Caki2 (cell line): ENCODE results near the gene CBARP. TPM values are rescaled to one million over a fixed set of nuclear protein-coding genes. Genes with fewer than 3 reads are reported as not detected.

Experiments used
- DNase-seq: peaks from one replicate; pipeline ENCODE4 v3.0.0-alpha.2; 2015; ENCODE audit warnings: low read depth
- in situ Hi-C: cut with HindIII; loops from 2 replicates; pipeline ENCODE4 v1.10.0; 2016; ENCODE audit warnings: low sequenced_read_pairs, low pct_unique_long_range_greater_than_20kb, mixed read lengths
- total RNA-seq: library from RNA; depleted of rRNA; stranded (reverse); fragments of >200 nt; shearing (Covaris generic); gene quantifications from 2 replicates; pipeline ENCODE4 v1.2.3, GENCODE V29; 2014; ENCODE audit warnings: low replicate concordance

The CBARP gene
- total RNA-seq, 1 experiment from 2014 or later: 0.24 TPM

DNA sequence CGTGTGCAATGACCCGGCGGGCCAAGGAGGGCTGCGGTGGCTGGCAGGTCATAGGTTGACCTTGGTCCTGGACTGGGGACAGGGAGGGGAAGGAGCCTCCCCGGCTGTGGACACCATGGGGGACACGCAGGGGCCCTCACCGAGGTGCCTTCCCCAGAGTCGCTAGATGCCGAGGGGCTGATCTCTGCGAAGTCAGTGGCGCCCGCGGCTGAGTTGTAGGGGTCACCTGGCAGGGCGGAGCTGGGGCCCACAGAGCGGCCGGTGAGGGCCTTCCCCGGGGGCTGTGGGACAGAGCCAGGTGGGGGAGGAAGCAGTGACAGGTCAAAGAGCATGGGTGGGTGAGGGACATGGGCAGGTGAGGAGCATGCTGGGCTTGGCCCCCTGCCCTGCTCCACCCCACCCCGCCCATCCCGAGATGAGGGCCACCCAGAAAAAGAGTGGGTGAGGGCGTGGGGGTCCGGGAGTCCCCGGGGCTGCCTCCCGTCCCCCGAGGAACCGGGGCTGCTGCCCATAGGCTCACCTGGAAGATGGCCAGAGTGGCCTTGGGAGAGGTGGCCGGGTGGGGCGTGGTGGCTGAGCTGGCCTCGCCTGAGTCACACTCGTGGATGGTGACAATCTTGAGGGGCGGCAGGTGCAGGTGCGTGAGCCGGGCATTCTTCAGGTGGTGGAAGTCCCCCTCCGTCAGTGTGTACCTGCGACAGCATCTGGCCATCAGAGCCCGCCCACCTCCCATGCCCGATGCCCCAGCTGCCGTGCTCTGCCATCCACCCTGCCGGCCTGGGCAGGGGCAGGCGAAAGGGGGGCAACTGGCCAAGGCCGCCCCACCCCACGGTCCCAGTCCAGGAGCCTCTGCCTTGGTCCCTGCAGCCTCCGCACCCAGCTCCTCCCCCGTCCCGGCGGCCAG lies 3.5 kb downstream of the CBARP start:
- DNase-seq: no peak
- in situ Hi-C loops: no loop called here

DNA sequence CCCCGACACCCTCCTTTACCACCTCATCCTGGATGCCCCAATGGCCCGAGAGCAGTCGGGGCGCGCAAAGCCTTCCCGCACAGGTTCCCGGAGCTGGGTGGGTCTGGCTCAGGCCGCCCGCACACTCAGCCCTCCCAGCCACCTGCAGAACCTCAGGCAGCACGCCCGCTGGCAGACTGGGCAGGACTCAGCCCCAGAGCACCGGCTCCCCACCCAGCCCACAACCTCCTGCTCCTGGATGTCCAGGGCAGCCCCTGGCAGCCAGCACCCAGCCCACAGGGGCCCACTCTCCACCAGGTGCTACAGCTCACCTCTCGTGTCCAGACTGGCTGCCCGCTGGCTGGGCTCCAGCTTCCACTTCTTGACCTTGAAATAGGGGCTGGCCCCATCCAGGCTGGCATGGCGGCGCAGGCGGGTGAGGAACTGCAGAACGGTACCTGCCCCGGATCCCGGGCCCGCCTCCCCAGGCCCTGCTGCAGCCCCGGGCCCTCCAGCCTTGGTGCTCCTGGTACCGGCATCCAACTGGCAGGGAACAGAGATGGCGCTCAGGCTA lies 4.6 kb downstream of the CBARP start:
- in situ Hi-C loops: no loop called here
- no peak for DNase-seq

DNA sequence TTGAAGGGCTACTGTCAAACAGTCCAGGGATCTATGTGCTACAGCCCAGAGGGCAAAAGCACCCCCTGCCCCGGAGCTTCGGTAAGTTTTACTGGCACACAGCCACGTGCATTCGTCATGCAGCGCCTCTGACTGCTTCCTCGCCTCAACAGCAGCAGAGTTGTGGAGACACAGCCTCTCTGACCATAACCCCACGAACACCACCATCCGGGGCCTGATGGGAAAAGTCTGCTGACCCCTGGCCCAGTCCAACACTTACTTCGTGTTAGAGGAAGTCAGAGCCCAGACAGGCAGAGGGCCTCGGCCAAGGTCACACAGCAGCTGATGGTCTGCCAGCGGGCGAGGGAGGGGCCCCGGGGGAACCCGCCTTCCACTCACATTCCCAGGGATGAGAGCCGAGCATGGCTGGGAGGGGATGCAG lies 5.1 kb downstream of the CBARP start:
- in situ Hi-C loops: no loop called here
- no peak for DNase-seq

DNA sequence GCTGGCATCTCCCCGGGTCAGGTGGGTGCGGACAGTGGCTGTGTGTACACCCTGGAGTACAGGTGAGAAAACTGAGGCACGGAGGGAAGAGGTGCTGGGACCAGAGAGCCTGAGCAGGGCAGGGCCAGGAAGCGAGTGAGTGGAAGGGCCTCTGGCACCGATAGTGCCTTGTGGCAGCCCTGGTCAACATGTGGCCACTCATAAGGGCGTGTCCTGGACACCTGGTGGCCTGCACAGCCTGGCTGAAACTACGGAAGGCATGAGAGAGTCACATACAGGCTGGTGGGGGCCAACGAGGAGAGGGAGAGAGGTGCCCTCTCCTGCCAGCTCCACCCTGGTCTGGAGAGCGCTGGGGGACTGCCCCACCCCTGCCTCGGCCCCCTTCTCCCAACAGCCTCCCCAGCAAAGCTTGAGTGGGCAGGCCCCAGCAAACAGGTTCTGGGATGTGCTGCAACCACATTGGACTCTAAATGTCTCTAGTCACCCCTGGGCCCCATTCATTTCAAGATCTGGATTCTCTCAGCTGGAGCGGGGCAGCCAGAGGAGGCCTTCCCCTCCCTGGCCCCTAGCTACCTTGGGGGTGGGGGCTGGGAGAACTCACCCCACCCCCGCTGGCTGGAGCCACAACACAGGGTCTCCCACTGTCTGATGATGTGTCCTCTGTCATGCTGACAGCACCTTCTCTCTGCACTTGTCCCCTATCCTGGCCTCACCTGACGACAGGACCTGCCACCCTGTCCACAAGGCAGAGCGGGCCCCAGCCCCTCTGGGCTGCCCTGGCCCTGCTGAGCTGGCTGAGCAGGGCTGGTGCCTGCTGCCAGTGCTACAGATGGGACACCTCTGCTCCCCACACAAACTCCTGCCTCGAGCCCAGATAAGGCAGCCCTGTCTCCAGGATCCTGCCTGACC lies 5.8 kb downstream of the CBARP start:
- DNase-seq: no peak
- in situ Hi-C loops: no loop called here

DNA sequence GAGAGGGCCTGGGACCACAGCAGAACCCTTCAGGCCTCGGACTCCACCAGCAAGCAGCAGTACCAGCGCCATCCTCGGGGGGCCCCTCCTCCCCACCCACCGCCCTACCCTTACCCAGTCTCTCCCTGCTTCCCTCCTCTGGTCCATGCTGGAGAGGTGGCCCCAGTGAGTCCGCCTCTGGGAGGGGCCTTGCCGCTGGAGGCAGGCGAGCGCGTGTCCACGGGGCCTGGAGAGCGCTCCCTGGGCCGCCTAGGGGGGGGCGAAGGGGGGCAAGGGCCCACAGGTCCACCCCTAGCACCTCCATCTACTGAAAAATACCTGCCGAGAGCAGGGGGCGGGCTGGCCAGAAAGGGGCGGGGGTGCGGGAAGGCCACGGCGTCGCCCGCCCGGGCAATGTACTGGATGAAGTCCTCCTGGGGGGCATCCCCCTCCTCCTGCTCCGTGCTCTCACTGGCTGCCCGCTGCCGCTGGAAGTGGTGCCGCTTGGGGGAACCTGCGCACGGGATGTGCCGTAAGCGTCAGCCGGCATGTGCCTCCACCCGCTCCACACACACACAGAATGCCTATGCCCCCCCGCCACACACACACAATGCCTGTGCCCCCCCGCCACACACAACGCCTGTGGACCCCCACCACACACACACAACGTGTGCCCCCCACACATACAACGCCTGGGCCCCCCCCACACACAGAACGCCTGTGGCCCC lies 6.9 kb downstream of the CBARP start:
- no peak for DNase-seq
- in situ Hi-C loops: no loop called here

DNA sequence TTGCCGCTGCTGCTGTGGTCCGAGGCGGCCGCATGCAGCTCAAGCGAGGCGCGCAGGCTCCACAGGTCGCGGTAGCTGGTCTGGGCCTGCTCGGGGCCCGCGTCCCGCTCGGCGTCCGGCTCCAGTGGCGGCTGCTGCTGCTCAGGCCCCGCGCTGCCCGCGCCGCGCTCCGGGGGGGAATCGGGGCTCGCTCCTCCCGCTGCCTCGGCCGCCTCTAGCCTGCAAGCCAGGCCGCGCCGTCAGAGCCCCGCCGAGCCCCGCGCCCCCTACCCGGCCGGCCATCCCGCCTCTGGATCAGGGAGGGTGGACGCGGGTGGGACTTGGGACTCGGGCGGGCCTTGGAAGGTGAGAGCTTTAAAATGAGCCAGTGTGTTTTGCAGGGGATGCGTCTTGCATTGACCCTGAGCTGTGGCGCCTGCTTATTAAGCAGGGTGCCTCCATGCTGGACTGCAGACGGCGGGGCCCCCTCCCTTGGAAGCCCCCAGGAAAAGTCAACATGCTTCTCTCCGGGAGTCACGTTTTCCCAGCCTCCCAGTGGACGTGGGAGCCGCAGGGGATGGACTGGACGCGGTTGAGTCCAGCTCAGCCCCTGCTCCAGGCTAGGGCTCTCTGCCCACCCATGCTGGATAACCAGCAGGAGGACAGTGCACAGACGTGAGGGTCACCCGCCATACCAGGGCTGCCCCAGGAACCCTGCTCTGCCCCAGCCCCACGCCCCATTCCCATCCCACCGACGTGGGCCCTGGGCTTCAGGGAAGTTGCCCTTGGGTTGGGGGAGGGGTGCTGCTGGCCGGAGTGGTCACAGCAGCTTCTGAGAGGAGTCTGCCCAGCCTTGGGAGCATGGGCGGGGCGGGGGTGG lies 7.7 kb downstream of the CBARP start:
- in situ Hi-C loops: no loop called here
- DNase-seq: no peak

DNA sequence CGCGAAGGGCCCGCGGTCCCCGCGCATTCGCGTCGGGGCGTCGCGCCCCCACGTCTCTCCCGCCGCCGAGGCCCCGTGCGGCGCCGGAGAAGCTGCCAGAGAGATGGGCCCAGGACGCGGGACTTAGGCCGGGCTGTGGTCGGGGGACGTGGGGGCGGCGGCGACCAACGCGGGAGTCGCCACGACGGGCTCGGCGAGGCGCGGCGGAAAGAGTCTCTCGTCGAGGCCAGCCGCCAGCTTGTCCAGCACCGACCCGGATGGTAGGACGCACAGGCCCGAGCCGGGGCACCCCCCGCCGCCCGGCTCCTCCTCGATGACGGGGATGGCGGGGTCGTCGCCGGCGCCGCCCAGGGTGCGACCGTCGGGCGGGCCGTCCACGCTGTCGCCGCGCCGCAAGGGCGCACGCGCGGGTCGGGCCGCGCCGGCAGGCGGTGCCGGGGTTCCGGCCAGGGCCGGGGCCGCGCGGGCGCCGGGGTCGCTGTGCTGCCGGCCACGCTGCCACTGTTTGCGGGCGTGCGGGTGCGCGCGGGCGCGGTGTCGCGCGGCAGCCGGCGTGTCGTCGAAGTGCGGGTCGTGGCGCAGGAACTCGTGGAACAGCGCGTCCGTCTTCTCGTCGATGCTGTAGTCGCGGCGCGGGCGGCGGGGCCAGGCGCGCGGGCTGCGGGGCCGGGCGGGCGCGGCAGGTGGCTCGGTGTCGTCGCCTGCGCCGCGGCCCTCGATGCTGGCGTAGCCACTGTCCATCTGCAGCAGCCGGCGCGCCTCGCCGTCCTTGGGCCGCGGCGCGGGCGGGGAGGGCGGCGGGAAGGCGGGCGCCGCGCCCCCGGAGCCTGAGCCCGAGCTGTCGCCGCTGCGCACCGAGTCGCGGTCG lies 8.5 kb downstream of the CBARP start:
- DNase-seq: no peak
- in situ Hi-C loops: no loop called here

DNA sequence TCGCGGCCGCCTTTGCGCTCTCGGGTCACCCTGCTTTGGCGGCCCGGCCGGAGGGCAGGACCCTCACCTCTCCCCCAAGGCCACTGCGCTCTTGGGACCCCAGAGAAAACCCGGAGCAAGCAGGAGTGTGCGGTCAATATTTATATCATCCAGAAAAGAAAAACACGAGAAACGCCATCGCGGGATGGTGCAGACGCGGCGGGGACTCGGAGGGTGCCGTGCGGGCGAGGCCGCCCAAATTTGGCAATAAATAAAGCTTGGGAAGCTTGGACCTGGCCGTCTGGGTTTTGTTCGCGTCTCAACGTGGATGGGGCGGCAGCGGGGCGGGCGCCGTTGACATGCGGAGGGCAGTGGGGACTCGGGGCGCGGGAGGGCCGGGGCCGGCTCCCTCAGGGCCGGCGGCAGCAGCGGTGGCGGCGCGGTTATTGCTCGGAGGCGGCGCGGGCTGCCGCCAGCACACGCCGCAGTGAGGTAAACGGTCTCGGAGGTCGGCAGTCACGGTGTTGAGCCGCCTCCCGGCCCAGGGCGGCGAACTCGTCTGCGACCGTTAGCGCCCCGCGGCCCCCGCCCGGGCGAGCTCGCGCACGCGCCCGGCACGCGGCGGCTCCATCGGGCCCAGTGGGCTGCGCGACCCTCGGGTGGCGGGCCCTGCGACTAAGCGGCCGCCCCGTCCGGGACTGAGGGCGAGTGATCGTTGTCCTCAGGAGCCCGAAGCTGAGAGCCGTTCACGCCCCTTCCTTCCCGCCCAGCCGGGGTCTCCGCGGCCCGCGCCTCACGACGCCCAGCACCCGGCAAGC lies 9.4 kb downstream of the CBARP start:
- no peak for DNase-seq
- in situ Hi-C loops: no loop called here

DNA sequence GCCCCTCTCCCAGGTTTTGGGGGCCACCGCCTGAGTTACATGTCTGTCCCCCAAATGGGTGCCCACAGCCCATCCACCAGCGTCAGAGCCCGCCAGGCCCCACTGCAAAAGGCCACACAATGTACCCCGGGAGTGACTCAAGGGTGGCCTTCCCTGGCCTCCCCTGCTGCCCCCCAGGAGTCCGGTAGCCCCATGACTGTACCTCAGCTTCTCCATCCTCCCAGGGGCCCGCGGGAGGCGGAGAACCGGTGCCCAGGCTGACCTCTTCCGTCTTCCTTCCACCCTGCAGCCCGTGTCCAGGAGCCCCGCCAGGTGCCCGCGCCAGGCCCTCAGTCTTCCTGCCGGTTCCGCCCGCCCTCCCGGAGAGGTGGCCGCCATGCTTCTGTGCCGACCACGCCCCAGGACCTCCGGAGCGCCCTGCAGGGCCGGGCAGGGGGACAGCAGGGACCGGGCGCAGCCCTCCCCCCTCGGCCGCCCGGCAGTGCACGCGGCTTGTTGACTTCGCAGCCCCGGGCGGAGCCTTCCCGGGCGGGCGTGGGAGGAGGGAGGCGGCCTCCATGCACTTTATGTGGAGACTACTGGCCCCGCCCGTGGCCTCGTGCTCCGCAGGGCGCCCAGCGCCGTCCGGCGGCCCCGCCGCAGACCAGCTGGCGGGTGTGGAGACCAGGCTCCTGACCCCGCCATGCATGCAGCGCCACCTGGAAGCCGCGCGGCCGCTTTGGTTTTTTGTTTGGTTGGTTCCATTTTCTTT lies 10.3 kb downstream of the CBARP start:
- in situ Hi-C loops: no loop called here
- no peak for DNase-seq

DNA sequence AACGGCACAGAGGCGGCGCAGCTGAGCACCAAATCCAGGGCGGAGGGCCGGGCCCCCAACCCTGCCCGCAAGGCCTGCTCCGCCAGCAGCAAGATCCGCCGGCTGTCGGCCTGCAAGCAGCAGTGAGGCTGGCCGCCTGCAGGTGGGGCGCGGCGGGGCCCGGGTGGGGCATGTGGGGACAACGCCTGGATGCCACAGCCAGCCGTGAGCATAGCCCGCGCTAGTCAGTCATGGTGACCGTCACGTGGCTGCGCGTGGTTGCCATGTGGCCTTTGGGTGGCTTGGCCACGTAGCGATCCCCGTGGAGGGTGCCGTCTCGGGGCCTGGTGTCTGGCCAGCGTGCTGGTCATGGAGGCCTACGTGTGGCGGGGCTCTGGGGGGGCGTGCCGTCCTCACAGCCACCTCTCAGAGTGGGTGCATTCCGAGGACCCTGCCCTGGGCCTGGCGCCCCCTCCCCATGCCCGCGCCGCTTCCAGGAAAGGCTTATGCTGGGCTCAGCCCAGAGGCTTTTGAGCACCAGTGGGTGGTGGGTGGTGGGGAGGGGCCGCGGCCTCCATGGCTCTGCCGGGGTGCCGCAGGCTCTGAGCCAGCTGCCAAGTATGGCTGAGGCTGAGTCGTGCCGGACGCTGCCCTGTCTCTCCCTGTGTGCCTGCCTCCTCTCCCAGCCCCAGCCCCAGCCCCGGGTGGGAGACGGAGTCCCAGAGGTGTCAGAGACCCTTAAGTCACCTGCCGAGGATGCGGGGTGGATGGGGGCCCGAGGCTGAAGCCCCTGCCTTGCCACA lies 11.1 kb downstream of the CBARP start:
- no peak for DNase-seq
- in situ Hi-C loops: no loop called here

DNA sequence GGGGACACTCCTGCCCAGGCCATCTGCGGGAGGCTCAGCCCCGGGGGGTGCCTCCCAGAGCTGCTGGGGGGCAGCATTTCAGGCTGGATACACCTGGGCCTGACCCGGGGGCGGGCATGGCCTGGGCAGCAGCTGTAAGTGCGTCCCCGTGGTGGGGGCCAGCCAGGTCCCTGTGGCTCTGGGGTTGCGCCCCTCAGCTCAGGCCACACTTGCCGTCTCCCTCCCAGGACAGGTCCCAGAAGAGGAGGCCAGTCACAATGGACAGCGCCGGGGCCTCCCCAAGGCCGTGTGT lies 11.6 kb downstream of the CBARP start:
- in situ Hi-C loops: no loop called here
- DNase-seq: no peak

DNA sequence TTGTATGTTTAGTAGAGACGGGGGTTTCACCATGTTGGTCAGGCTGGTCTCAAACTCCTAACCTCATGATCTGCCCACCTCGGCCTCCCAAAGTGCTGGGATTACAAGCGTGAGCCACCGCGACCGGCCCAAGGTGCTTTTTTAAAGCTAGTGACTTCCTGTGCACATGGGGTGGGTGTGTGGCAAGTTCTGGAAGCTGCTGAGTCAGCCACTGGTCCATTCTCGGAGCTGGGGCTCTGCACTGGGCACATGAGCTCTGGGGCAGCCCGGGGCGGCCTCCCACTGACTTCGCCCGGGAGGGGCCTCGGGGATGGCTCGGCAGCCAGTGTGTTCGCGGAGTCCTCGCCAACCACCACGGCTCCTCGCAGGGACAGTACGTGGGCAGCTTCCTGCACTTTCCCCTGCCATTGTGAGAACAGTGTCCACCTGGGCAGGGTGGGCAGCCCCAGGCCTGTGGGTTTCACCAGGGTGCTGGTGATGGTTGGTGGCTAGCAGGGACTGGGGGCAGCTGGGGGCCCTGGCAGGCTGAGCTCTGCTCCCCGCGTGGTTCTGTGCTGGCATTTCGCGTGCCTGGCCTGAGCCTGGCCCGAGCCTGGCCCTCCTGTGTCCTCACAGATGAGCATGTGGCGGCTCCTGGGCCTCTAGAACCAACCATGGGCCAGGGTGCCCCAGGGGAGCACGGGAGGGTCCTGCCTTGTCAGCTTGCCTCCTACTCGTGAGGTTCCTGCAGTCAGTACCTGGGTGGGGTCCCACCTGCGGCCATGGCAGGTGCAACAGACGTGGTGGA lies 12.2 kb downstream of the CBARP start:
- DNase-seq: no peak
- in situ Hi-C loops: no loop called here

DNA sequence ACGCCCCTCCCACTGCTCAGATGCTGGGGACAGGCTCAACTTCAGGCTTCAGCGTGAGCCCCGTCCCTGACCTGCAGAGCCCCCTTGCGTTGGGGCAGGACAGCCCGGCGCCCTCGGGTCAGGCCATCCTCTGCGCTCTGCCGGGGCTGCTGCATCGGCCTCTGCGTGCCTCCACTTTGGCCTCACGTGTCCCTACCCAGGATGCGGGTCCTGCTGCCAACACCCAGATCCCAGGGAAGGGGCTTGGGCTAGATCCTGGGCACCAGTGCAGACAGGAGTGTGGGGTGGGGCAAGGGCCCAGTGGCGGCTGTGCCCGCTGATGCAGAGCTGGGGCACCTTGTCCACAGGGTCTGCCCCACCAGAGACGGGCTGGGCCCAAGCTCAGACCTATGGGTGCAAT lies 13.0 kb downstream of the CBARP start:
- no peak for DNase-seq
- in situ Hi-C loops: no loop called here
